Lung (tissue), 12 donors: ENCODE results near the gene RCOR1. TPM values are rescaled to one million over a fixed set of nuclear protein-coding genes. Genes with fewer than 3 reads are reported as not detected.

Experiments used
- ATAC-seq: fragments of 200-7000 bp; cut with Tn5 transposase; one replicate; pipeline ENCODE4 v1.9.1; 2020; ENCODE audit warnings: moderate number of reproducible peaks; ENCODE audit not compliant: insufficient read depth, low FRiP score
- DNase-seq, 3 donors: peaks; one replicate each; pipeline ENCODE4 v3.0.0-alpha.2; 2013 to 2017
- H3K27ac ChIP-seq, 2 donors: one replicate each; pipeline ENCODE4 v1.5.1; 2013; ENCODE audit warnings: mild to moderate bottlenecking in 2 of 2, moderate library complexity in 2 of 2, control low read depth in 1 of 2, inconsistent platforms in 1 of 2, low read depth in 1 of 2, low read length in 1 of 2
- H3K27me3 ChIP-seq, 3 donors: one replicate each; pipeline ENCODE4 v1.5.1; 2013; ENCODE audit warnings: low read length in 2 of 3; ENCODE audit not compliant: control insufficient read depth in 3 of 3, insufficient read depth in 3 of 3
- H3K36me3 ChIP-seq, 4 donors: one replicate each; pipeline ENCODE4 v1.5.1; 2013; ENCODE audit warnings: low read length in 4 of 4, mild to moderate bottlenecking in 1 of 4, moderate library complexity in 1 of 4; ENCODE audit not compliant: control insufficient read depth in 4 of 4, insufficient read depth in 4 of 4
- H3K4me1 ChIP-seq, 5 donors: one replicate each; pipeline ENCODE4 v1.5.1; 2013; ENCODE audit warnings: low read length in 5 of 5, mild to moderate bottlenecking in 2 of 5, moderate library complexity in 1 of 5; ENCODE audit not compliant: control insufficient read depth in 5 of 5, insufficient read depth in 5 of 5
- H3K4me3 ChIP-seq: one replicate; pipeline ENCODE4 v1.5.1; 2013; ENCODE audit warnings: mild to moderate bottlenecking, control low read depth, moderate library complexity
- H3K9ac ChIP-seq, 2 donors: one replicate each; pipeline ENCODE4 v1.5.1; 2013; ENCODE audit warnings: low read length in 2 of 2, control low read depth in 1 of 2; ENCODE audit not compliant: insufficient read depth in 1 of 2
- H3K9me3 ChIP-seq, 4 donors: one replicate each; pipeline ENCODE4 v1.5.1; 2013; ENCODE audit warnings: low read length in 3 of 4, mild to moderate bottlenecking in 1 of 4, moderate library complexity in 1 of 4; ENCODE audit not compliant: control insufficient read depth in 4 of 4, insufficient read depth in 3 of 4
- CTCF ChIP-seq: IDR thresholded peaks from 2 replicates; pipeline ENCODE4 v1.5.1; 2012; ENCODE audit warnings: mild to moderate bottlenecking; ENCODE audit errors: control extremely low read depth, extremely low read depth
- WGBS, 2 donors: extraction: QIAGEN DNeasy Blood & Tissue Kit; methylation state at CpG; one replicate each; pipeline ENCODE4 v1.1.7; 2013; 5-methylcytosine and 5-hydroxymethylcytosine counted together
- polyA plus RNA-seq, 2 donors: library from polyadenylated mRNA; stranded (reverse); fragments of 200-250 nt; gene quantifications; one replicate each; pipeline ENCODE4 v1.2.1, GENCODE V29; 2013
- total RNA-seq, 2 donors: library from RNA; depleted of rRNA in 1 of 2; stranded (reverse); fragments of >200 nt in 1 of 2; gene quantifications; one replicate each; pipeline ENCODE4 v1.2.1, GENCODE V29; 2014 to 2021
- donor health status: control.
- donor health status: control.
- donor health status: Bipolar disorder and iron deficiency.
- donor health status: healthy.
- donor health status: DM: yes; HTN: yes; CAD: no.

Gene RCOR1
- total and polyA plus RNA-seq, 4 donors, result 7.9 to 63.9 (median 22.4) TPM

- no peaks in the 10 kb centered on the region for H3K9me3 ChIP-seq
- H3K27ac ChIP-seq, result no peak overlapping the region
- no peak overlapping the region for H3K4me3 ChIP-seq
- TF ChIP-seq CTCF, result no peak
- ATAC-seq (no peak), DNase-seq (no peak)
- peaks cover 0 to 4% (median 0%) of the 10 kb centered on the region in 5 donors for H3K4me1 ChIP-seq
- WGBS, 2 donors, result 31 to 71% methylated on average over 10 of the region's 10 CpGs
- H3K27me3 ChIP-seq, result no peaks in the 10 kb centered on the region
- no peaks in the 10 kb centered on the region for H3K36me3 ChIP-seq
- H3K9ac ChIP-seq, result no peak overlapping the region
Measured at GRCh38 chr14:102565331-102565887, 27.0 kb upstream of the RCOR1 start.

GRCh38 chr14:102565959-102566358 is 26.5 kb upstream of the RCOR1 start:
- no peak overlapping the region for H3K27ac ChIP-seq
- 95% methylated on average over 7 of the region's 7 CpGs for WGBS, 2 donors

GRCh38 chr14:102568115-102568614 is 24.3 kb upstream of the RCOR1 start:
- ATAC-seq (peak; percentile 94), DNase-seq (no peak)
- Histone ChIP-seq H3K9me3 (no peaks in the 10 kb centered on the region), H3K9ac (no peak overlapping the region), H3K4me3 (no peak overlapping the region), H3K27ac (no peak overlapping the region), H3K36me3 (no peaks in the 10 kb centered on the region), H3K4me1 (peaks cover 0 to 4% (median 0%) of the 10 kb centered on the region in 5 donors), H3K27me3 (no peaks in the 10 kb centered on the region)
- no peak for TF ChIP-seq CTCF
- 48 to 63% methylated on average over 7 of the region's 7 CpGs for WGBS, 2 donors

More at GRCh38 chr14:102565959-102566358, 26.5 kb upstream of the RCOR1 start:
- no peak overlapping the region for H3K4me3 ChIP-seq
- peaks cover 0 to 4% (median 0%) of the 10 kb centered on the region in 5 donors for H3K4me1 ChIP-seq
- H3K27me3 ChIP-seq, result no peaks in the 10 kb centered on the region
- no peak for DNase-seq
- no peak for ATAC-seq
- no peak for TF ChIP-seq CTCF
- H3K36me3 ChIP-seq, result no peaks in the 10 kb centered on the region
- no peaks in the 10 kb centered on the region for H3K9me3 ChIP-seq
- no peak overlapping the region for H3K9ac ChIP-seq
